HepG2 (cell line): ENCODE measurements around the gene AP4M1. TPM values are rescaled to one million over a fixed set of nuclear protein-coding genes. Genes with fewer than 3 reads are reported as not detected.
A peak's percentile ranks its signal among the peaks of the same experiment; 100 is the strongest.

Source experiments
- BRD4 ChIP-seq: sonication (generic); formaldehyde crosslinking; IDR thresholded peaks from 2 replicates; pipeline ENCODE4 v1.4.0; 2020; ENCODE audit warnings: missing genetic modification reagents
- CCAR2 ChIP-seq: fragments of 200-400 bp; formaldehyde crosslinking; optimal IDR thresholded peaks from 2 replicates; pipeline ENCODE3; 2018; ENCODE audit warnings: low read depth, mild to moderate bottlenecking, low read length, moderate library complexity
- DR1 ChIP-seq: sonication (generic); formaldehyde crosslinking; IDR thresholded peaks from 2 replicates; pipeline ENCODE4 v1.8.0; 2021; ENCODE audit warnings: mild to moderate bottlenecking, missing genetic modification reagents, inconsistent platforms
- ERF ChIP-seq: IDR thresholded peaks from 2 replicates; pipeline ENCODE4 v1.6.1; 2018; ENCODE audit warnings: missing biosample characterization, missing genetic modification reagents
- FOXA3 ChIP-seq: IDR thresholded peaks from 2 replicates; pipeline ENCODE4 v1.6.1; 2016; ENCODE audit warnings: missing genetic modification reagents, missing compliant biosample characterization
- GATAD1 ChIP-seq: IDR thresholded peaks from 2 replicates; pipeline ENCODE4 v1.6.1; 2016; ENCODE audit warnings: missing genetic modification reagents, missing compliant biosample characterization
- KLF16 ChIP-seq, 2 experiments: sonication (generic) in 1 of 2; formaldehyde crosslinking in 1 of 2; IDR thresholded peaks; 2 replicates each; pipeline versions ENCODE4 v1.6.1 to v1.8.0; 2016 to 2023; ENCODE audit warnings: missing genetic modification reagents in 2 of 2, missing compliant biosample characterization in 1 of 2
- MAFK ChIP-seq, 2 experiments: IDR thresholded peaks in 1 of 2; conservative IDR thresholded peaks in 1 of 2; 2 replicates each; pipeline ENCODE4 v1.6.1; 2011; ENCODE audit warnings: improper control_type of control experiment in 2 of 2, low read length in 2 of 2
- NFE2L1 ChIP-seq: sonication (generic); formaldehyde crosslinking; IDR thresholded peaks from 2 replicates; pipeline ENCODE4 v1.4.0; 2020; ENCODE audit warnings: missing genetic modification reagents, mild to moderate bottlenecking, borderline replicate concordance
- NR1H2 ChIP-seq: sonication (generic); formaldehyde crosslinking; IDR thresholded peaks from 2 replicates; pipeline ENCODE4 v1.8.1; 2022; ENCODE audit warnings: low read depth, missing genetic modification reagents, borderline replicate concordance
- PAX8 ChIP-seq: sonication (generic); formaldehyde crosslinking; IDR thresholded peaks from 2 replicates; pipeline ENCODE4 v1.8.0; 2022; ENCODE audit warnings: mild to moderate bottlenecking, missing genetic modification reagents, borderline replicate concordance
- PRPF4 ChIP-seq: fragments of 200-400 bp; formaldehyde crosslinking; IDR thresholded peaks from 2 replicates; pipeline ENCODE4 v1.6.1; 2016; ENCODE audit warnings: low read length, low read depth; ENCODE audit not compliant: poor library complexity, severe bottlenecking
- SALL1 ChIP-seq: sonication (generic); formaldehyde crosslinking; IDR thresholded peaks from 2 replicates; pipeline ENCODE4 v1.8.0; 2022; ENCODE audit warnings: mild to moderate bottlenecking, missing genetic modification reagents
- SMC3 ChIP-seq: IDR thresholded peaks from 2 replicates; pipeline ENCODE4 v1.6.1; 2011; ENCODE audit warnings: low read length, improper control_type of control experiment
- SRSF4 ChIP-seq: fragments of 200-400 bp; formaldehyde crosslinking; IDR thresholded peaks from one replicate; pipeline ENCODE4 v1.6.1; 2018; ENCODE audit warnings: mild to moderate bottlenecking, low read depth, low read length, moderate library complexity; ENCODE audit not compliant: poor library complexity, severe bottlenecking
- TBP ChIP-seq: sonication (generic); formaldehyde crosslinking; IDR thresholded peaks from 2 replicates; pipeline ENCODE4 v1.5.0; 2020; ENCODE audit warnings: missing genetic modification reagents
- TGIF2 ChIP-seq: IDR thresholded peaks from 2 replicates; pipeline ENCODE4 v1.6.1; 2016; ENCODE audit warnings: control low read depth, missing compliant biosample characterization
- ZNF232 ChIP-seq: sonication (generic); formaldehyde crosslinking; IDR thresholded peaks from 2 replicates; pipeline ENCODE4 v1.4.0; 2020; ENCODE audit warnings: missing genetic modification reagents, borderline replicate concordance
- ZNF629 ChIP-seq: sonication (generic); formaldehyde crosslinking; conservative IDR thresholded peaks from 2 replicates; pipeline ENCODE4 v1.5.0; 2020; ENCODE audit warnings: missing genetic modification reagents
- ZNF761 ChIP-seq: sonication (generic); formaldehyde crosslinking; conservative IDR thresholded peaks from 2 replicates; pipeline ENCODE4 v1.4.0; 2020; ENCODE audit warnings: mild to moderate bottlenecking, missing genetic modification reagents
- polyA plus RNA-seq, 8 experiments: library from polyadenylated mRNA; depleted of rRNA in 3 of 8; stranded (reverse) in 7 of 8; unstranded in 1 of 8; fragments of >200 nt; fragmentation: Illumina TruSeq in 4 of 8; extraction: Trizol in 4 of 8; gene quantifications; 2 replicates each; pipeline versions ENCODE4 v1.2.1 to v1.2.3, GENCODE V29; 2011 to 2016; ENCODE audit warnings: low read depth in 4 of 8, missing spikeins in 1 of 8, mixed read lengths in 1 of 8; ENCODE audit not compliant: insufficient read depth in 1 of 8
- total RNA-seq, 5 experiments: library from RNA; depleted of rRNA; stranded (reverse); fragments of >200 nt; fragmentation: Illumina TruSeq; extraction: Trizol; gene quantifications; 2 replicates each; pipeline ENCODE4 v1.2.3, GENCODE V29; 2016; ENCODE audit warnings: low read depth in 1 of 5
- TF ChIP-seq, protein P1 (sequence below): IDR thresholded peaks from 2 replicates; pipeline ENCODE4 v1.6.1; 2018; ENCODE audit warnings: missing genetic modification reagents
- TF ChIP-seq, protein P2 (sequence below): sonication (generic); formaldehyde crosslinking; IDR thresholded peaks from 2 replicates; pipeline ENCODE4 v1.4.0; 2020; ENCODE audit warnings: mild to moderate bottlenecking, missing genetic modification reagents
- TF ChIP-seq, protein P3 (sequence below), 2 experiments: sonication (generic) in 1 of 2; formaldehyde crosslinking in 1 of 2; IDR thresholded peaks; 2 replicates each; pipeline versions ENCODE4 v1.4.0 to v1.6.1; 2018 to 2020; ENCODE audit warnings: missing genetic modification reagents in 2 of 2, borderline replicate concordance in 1 of 2, low read depth in 1 of 2, mild to moderate bottlenecking in 1 of 2, missing biosample characterization in 1 of 2
- TF ChIP-seq, protein P4 (sequence below): sonication (generic); formaldehyde crosslinking; IDR thresholded peaks from 2 replicates; pipeline ENCODE4 v1.5.0; 2020; ENCODE audit warnings: missing genetic modification reagents, mild to moderate bottlenecking, borderline replicate concordance

The AP4M1 gene
- total and polyA plus RNA-seq, 2 of the 13 experiments (the other 11 are each of a cell fraction or from before 2014, with no cell fraction given), result 6.3 to 9.7 TPM

DNA sequence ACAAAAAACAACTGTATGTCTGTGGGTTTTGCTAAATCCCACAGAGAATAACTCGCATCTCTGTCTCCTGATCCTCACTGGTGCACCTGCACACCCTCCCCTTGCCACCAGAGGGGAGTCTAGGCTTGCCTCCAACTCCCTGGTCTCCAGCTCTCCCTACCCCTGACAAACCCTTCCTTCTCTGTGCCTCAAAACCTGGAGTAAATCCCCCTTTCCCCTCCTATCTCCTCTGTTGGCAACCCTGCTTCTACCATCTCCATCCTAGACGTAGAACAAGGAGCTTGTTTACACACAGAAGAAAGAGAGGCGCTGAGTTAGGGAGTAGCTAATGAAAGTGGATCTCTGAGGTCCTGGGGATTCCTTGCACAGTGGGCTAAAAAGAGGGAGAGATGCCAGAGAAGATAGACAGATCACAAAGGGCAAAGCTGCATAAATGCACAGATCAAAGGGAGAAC, 31.3 kb downstream of the AP4M1 start (continued):
- 0 out of 2 replicates have a peak, but pooled peaks have one; percentile 27 for TF ChIP-seq GATAD1
- TF ChIP-seq TBP (CRISPR knock-in tag), result no peak
- peak; percentile 20; the same call in 1 of the 2 replicates for TF ChIP-seq SALL1
- TF ChIP-seq SRSF4, result no peak
- no peak for TF ChIP-seq PAX8
- TF ChIP-seq TGIF2 (CRISPR knock-in tag), result 0 out of 2 replicates have a peak, but pooled peaks have one; percentile 32
- TF ChIP-seq NR1H2, result no peak
- peak in 1 of 2 experiments; percentile 49; a peak in 1 of 4 replicates for TF ChIP-seq KLF16 (CRISPR knock-in tag; IDR thresholded peaks at IDR 0.05)
- TF ChIP-seq, protein P1, sequence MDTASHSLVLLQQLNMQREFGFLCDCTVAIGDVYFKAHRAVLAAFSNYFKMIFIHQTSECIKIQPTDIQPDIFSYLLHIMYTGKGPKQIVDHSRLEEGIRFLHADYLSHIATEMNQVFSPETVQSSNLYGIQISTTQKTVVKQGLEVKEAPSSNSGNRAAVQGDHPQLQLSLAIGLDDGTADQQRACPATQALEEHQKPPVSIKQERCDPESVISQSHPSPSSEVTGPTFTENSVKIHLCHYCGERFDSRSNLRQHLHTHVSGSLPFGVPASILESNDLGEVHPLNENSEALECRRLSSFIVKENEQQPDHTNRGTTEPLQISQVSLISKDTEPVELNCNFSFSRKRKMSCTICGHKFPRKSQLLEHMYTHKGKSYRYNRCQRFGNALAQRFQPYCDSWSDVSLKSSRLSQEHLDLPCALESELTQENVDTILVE (CRISPR knock-in tag), result 0 out of 2 replicates have a peak, but pooled peaks have one; percentile 29
- TF ChIP-seq ZNF232 (CRISPR knock-in tag), result no peak
- TF ChIP-seq FOXA3, result 0 out of 2 replicates have a peak, but pooled peaks have one; percentile 10
- no peak for TF ChIP-seq NFE2L1
- TF ChIP-seq CCAR2, result no peak
- TF ChIP-seq, protein P2, sequence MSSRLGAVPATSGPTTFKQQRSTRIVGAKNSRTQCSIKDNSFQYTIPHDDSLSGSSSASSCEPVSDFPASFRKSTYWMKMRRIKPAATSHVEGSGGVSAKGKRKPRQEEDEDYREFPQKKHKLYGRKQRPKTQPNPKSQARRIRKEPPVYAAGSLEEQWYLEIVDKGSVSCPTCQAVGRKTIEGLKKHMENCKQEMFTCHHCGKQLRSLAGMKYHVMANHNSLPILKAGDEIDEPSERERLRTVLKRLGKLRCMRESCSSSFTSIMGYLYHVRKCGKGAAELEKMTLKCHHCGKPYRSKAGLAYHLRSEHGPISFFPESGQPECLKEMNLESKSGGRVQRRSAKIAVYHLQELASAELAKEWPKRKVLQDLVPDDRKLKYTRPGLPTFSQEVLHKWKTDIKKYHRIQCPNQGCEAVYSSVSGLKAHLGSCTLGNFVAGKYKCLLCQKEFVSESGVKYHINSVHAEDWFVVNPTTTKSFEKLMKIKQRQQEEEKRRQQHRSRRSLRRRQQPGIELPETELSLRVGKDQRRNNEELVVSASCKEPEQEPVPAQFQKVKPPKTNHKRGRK (CRISPR knock-in tag), result peak; percentile 81; the same call in 1 of the 2 replicates
- no peak for TF ChIP-seq PRPF4
- TF ChIP-seq MAFK (conservative IDR thresholded peaks at IDR 0.05 in 1 of 2, IDR thresholded peaks at IDR 0.05 in 1 of 2; ENCODE audit: low read length in 2 of 2), result 0 out of 4 replicates have a peak, but pooled peaks of 1 of the 2 experiments have one; percentile 2
- no peak for TF ChIP-seq BRD4
- TF ChIP-seq, protein P3, sequence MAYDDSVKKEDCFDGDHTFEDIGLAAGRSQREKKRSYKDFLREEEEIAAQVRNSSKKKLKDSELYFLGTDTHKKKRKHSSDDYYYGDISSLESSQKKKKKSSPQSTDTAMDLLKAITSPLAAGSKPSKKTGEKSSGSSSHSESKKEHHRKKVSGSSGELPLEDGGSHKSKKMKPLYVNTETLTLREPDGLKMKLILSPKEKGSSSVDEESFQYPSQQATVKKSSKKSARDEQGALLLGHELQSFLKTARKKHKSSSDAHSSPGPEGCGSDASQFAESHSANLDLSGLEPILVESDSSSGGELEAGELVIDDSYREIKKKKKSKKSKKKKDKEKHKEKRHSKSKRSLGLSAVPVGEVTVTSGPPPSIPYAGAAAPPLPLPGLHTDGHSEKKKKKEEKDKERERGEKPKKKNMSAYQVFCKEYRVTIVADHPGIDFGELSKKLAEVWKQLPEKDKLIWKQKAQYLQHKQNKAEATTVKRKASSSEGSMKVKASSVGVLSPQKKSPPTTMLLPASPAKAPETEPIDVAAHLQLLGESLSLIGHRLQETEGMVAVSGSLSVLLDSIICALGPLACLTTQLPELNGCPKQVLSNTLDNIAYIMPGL (CRISPR knock-in tag; IDR thresholded peaks at IDR 0.05; ENCODE audit: borderline replicate concordance in 1 of 2, low read depth in 1 of 2), result 0 out of 4 replicates have a peak, but pooled peaks of 1 of the 2 experiments have one; percentile 67
- TF ChIP-seq, protein P4, sequence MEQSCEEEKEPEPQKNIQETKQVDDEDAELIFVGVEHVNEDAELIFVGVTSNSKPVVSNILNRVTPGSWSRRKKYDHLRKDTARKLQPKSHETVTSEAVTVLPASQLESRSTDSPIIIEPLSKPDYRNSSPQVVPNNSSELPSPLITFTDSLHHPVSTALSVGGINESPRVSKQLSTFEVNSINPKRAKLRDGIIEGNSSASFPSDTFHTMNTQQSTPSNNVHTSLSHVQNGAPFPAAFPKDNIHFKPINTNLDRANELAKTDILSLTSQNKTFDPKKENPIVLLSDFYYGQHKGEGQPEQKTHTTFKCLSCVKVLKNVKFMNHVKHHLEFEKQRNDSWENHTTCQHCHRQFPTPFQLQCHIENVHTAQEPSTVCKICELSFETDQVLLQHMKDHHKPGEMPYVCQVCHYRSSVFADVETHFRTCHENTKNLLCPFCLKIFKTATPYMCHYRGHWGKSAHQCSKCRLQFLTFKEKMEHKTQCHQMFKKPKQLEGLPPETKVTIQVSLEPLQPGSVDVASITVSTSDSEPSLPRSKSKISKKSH (CRISPR knock-in tag), result no peak
- TF ChIP-seq ZNF761 (CRISPR knock-in tag), result no peak
- 0 out of 2 replicates have a peak, but pooled peaks have one; percentile 11 for TF ChIP-seq ZNF629
- peak; percentile 77; the same call in 1 of the 2 replicates for TF ChIP-seq ERF (CRISPR knock-in tag)
- TF ChIP-seq DR1, result no peak
- peak; percentile 93 for TF ChIP-seq SMC3
